HG03159 (cell line): Measurements from ENCODE around the gene TEX28.
"Not testable (repeated sequence)": the region's sequence is repeated elsewhere in the genome, so short reads cannot be mapped to it uniquely, and the experiment has no call there.

Source experiments
- ATAC-seq: cut with Tn5 transposase; IDR thresholded peaks from one replicate; pipeline ENCODE4 v1.9.1; 2021; ENCODE audit warnings: mild to moderate bottlenecking, moderate library complexity; ENCODE audit not compliant: unreplicated experiment

TEX28 gene

GRCh38 chrX:154247377-154248045 is 47.4 kb downstream of the TEX28 start:
- peak; percentile 60 for ATAC-seq

- not testable (repeated sequence) for ATAC-seq
Observed at GRCh38 chrX:154239982-154240503, 54.9 kb downstream of the TEX28 start.

GRCh38 chrX:154238939-154239559 is 55.9 kb downstream of the TEX28 start:
- not testable (repeated sequence) for ATAC-seq

- not testable (repeated sequence) for ATAC-seq
Observed at GRCh38 chrX:154233620-154234019, 61.3 kb downstream of the TEX28 start.

GRCh38 chrX:154231443-154231842 is 63.5 kb downstream of the TEX28 start:
- ATAC-seq, result not testable (repeated sequence)

GRCh38 chrX:154226706-154227105 is 68.2 kb downstream of the TEX28 start:
- ATAC-seq, result not testable (repeated sequence)

- ATAC-seq, result not testable (repeated sequence)
Observed at GRCh38 chrX:154225292-154225691, 69.6 kb downstream of the TEX28 start.
